Fibroblast of the aortic adventitia (primary cell): ENCODE results near the gene SNX9. TPM values are rescaled to one million over a fixed set of nuclear protein-coding genes. Genes with fewer than 3 reads are reported as not detected.
"Not testable (repeated sequence)": the region's sequence is repeated elsewhere in the genome, so short reads cannot be mapped to it uniquely, and the experiment has no call there.

Experiments used
- DNase-seq: peaks from one replicate; pipeline ENCODE4 v3.0.0-alpha.2; 2010; ENCODE audit warnings: low read depth
- H3K4me3 ChIP-seq: 2 replicates; pipeline ENCODE4 v1.5.1; 2011; ENCODE audit warnings: low read depth, mild to moderate bottlenecking, control low read depth, low read length, moderate library complexity
- total RNA-seq: library from RNA; depleted of rRNA; stranded (reverse); fragments of >200 nt; gene quantifications from 2 replicates; pipeline ENCODE4 v1.2.3, GENCODE V29; 2012; ENCODE audit warnings: low replicate concordance
- TF ChIP-seq, protein P1 (sequence below): IDR thresholded peaks from 2 replicates; pipeline ENCODE4 v1.5.1; 2011; ENCODE audit warnings: mild to moderate bottlenecking, low read length, control low read depth, inconsistent platforms; ENCODE audit not compliant: insufficient read depth

Gene SNX9
- total RNA-seq, 1 donor, result 182 TPM

GRCh38 chr6:157967486-157967885 lies 144.4 kb downstream of the SNX9 start:
- H3K4me3 ChIP-seq, result no peak overlapping the region
- TF ChIP-seq, protein P1, sequence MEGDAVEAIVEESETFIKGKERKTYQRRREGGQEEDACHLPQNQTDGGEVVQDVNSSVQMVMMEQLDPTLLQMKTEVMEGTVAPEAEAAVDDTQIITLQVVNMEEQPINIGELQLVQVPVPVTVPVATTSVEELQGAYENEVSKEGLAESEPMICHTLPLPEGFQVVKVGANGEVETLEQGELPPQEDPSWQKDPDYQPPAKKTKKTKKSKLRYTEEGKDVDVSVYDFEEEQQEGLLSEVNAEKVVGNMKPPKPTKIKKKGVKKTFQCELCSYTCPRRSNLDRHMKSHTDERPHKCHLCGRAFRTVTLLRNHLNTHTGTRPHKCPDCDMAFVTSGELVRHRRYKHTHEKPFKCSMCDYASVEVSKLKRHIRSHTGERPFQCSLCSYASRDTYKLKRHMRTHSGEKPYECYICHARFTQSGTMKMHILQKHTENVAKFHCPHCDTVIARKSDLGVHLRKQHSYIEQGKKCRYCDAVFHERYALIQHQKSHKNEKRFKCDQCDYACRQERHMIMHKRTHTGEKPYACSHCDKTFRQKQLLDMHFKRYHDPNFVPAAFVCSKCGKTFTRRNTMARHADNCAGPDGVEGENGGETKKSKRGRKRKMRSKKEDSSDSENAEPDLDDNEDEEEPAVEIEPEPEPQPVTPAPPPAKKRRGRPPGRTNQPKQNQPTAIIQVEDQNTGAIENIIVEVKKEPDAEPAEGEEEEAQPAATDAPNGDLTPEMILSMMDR, result no peak
- no peak for DNase-seq

DNA sequence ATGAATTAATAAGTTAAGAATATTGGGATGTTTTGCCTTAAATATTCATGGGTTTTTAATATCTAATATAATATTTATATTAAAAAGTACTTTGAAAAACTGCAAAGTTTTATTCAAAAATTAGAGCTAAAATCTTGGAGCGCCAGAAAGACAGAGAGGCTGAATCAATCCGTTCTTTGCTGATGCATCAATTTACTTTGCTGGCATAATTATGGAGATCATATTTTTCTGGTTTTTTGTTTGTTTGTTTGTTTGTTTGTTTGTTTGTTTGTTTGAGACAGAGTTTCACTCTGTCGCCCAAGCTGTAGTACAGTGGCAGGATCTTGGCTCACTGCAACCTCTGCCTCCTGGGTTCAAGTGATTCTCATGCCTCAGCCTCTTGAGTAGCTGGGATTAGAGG lies 149.1 kb downstream of the SNX9 start:
- DNase-seq, H3K4me3 ChIP-seq: not testable (repeated sequence)

DNA sequence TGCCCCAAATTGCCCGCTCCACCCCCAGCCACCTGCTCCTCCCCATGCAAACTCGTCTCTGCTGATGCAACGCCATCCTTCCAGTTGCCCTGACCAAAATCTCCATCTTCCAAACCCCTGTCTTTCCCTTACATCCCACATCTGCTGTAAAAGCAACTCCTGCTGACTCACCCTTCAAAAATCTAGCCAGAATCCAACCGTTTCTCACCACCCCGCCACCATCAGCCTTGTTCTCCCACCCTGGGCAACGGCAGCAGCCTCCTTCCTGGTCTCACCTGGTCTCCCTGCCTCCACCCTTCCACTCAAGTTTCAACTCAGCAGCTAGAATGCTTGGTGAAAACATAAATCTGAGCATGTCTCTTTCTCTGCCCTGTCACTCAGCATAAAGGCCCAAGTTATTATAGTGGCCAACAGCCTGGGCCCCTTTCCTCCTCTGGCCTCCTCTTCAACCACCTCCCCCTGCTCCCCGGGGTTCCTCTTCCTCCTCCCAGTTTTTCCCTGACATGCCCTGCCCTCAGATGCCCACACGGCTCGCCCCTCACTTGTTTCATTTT lies 151.4 kb downstream of the SNX9 start:
- peak; percentile 40 for DNase-seq

GRCh38 chr6:157974967-157975366 lies 151.9 kb downstream of the SNX9 start:
- no peak for DNase-seq
- TF ChIP-seq, protein P1, result no peak
- H3K4me3 ChIP-seq, result no peak overlapping the region

More for the DNA sequence above, 151.4 kb downstream of the SNX9 start:
- H3K4me3 ChIP-seq, result no peak overlapping the region
- TF ChIP-seq, protein P1, result no peak

- TF ChIP-seq, protein P1, result no peak
- DNase-seq, result no peak
- no peak overlapping the region for H3K4me3 ChIP-seq
Observed at GRCh38 chr6:157975456-157975855, 152.4 kb downstream of the SNX9 start.

DNA sequence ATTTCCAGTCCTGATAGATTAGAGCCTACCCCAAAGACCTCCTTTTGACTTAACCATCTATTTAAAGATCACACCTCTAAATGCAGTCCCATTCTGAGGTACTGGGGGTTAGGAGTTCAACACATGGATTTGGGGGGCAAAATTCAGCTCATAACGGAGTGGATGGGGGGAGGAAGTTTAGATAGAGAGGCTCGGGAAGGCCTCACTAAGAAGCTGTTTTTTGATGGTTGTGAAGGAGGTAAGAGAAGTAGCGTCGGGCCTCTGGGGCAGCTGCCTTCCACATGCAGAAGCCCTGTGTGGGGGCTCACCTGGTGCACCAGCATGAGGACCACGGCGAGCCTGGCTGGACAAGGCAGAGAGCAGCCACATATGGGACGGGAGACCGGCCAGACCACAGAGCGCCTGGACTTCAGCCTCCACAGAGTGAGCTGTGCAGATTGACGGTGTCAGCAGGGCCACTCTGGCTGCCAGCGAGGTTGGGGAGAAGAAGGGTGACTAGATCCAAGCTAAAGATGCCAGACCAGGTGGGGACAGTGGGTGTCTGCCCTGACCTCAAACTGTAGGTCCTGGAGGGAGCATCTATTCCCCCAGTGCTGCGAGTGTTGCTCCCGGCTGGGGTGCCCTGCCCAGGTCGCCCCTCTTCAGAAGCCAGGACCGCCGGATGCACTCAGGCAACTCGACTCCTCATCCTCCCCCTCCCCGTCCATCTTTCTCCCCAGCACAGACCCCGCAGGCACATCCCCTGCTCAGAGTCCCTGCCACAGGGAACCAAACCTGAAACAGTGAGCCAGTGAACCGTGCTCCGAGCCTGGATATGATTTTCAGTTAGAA lies 153.5 kb downstream of the SNX9 start:
- DNase-seq, result no peak
- TF ChIP-seq, protein P1, result no peak
- H3K4me3 ChIP-seq, result no peak overlapping the region

DNA sequence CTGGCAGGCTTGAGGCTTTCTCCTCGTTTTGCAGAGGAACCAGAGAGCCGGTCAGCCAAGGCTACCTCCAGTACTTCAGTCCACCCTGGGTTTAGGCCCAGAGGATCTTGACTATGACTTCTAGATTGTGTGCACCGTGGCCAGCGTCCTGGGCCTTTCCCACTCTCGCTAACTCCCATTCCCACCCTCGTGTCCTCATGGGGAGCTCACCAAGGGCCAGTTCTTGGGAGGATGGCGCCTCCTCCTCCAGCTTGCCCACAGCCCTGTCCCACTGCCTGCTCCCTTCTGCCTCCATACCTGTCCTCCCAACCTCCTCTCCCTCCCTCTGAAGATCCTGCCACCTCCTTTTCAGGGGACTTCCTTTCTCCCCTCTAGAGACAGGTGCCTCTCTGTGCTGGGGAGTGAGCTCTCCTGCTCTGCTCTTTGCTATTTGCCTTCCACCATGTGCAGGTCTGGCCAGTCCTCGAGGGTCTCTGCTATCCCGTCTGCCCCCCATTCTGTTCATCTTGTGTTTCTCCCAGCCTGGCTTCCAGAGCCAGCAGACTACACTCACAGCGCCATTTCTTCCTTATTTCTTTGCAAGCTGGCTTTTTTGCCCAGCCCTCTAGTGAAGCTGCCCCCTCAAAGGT lies 154.2 kb downstream of the SNX9 start:
- TF ChIP-seq, protein P1, result no peak
- DNase-seq, result no peak
- H3K4me3 ChIP-seq, result no peak overlapping the region
